GM13977 (cell line): Measurements from ENCODE around the gene IL10.

Experiments
- DNase-seq: peaks from one replicate; pipeline ENCODE4 v3.0.0; 2012; ENCODE audit warnings: low spot score
- CTCF ChIP-seq: IDR thresholded peaks from 2 replicates; pipeline ENCODE4 v1.5.1; 2012; ENCODE audit warnings: mild to moderate bottlenecking, control low read depth; ENCODE audit not compliant: insufficient read depth; ENCODE audit errors: extremely low read depth, missing control alignments
- in situ Hi-C: fragments of 300-500 bp; cut with MboI; formaldehyde crosslinking; loops from one replicate; pipeline ENCODE4 v1.12.0; 2022; ENCODE audit warnings: low sequenced_read_pairs, low pct_unique_long_range_greater_than_20kb, mixed read lengths, inconsistent platforms; ENCODE audit not compliant: unreplicated experiment

The IL10 gene

GRCh38 chr1:206729507-206729906 lies 42.8 kb downstream of the IL10 start:
- TF ChIP-seq CTCF, result no peak
- no peak for DNase-seq
- in situ Hi-C loops, result loop anchor here (10.0 kb wide), 1 partner anchor 245 kb away; the partner anchor contains the start of gene FCAMR

GRCh38 chr1:206729050-206729449 lies 43.2 kb downstream of the IL10 start:
- no peak for DNase-seq
- no peak for TF ChIP-seq CTCF
- in situ Hi-C loops, result loop anchor here (10.0 kb wide), 1 partner anchor 246 kb away; the partner anchor contains the start of gene FCAMR

- no peak for TF ChIP-seq CTCF
- in situ Hi-C loops, result loop anchor here (10.0 kb wide), 1 partner anchor 246 kb away; the partner anchor contains the start of gene FCAMR
- no peak for DNase-seq
These were observed 43.7 kb downstream of the IL10 start for GRCh38 chr1:206728697-206728987.

- no peak for DNase-seq
- TF ChIP-seq CTCF, result no peak
- in situ Hi-C loops, result loop anchor here (10.0 kb wide), 1 partner anchor 247 kb away; the partner anchor contains the start of gene FCAMR
These were observed 44.2 kb downstream of the IL10 start for GRCh38 chr1:206727981-206728696.

- DNase-seq, result peak; percentile 78
- TF ChIP-seq CTCF, result peak; percentile 77
- in situ Hi-C loops, result loop anchor here (10.0 kb wide), 1 partner anchor 249 kb away; the partner anchor contains the start of gene FCAMR
These were observed 47.0 kb downstream of the IL10 start for GRCh38 chr1:206725109-206725963.

GRCh38 chr1:206723805-206724472 lies 48.4 kb downstream of the IL10 start:
- TF ChIP-seq CTCF, result no peak
- DNase-seq, result no peak
- in situ Hi-C loops, result loop anchor here (10.0 kb wide), 1 partner anchor 251 kb away; the partner anchor contains the start of gene FCAMR
